IPS-NIHi7 (cell line): Measurements from ENCODE around the gene CCS.
"Not testable (repeated sequence)": the region's sequence is repeated elsewhere in the genome, so short reads cannot be mapped to it uniquely, and the experiment has no call there.

ENCODE experiments used
- DNase-seq: peaks from one replicate; pipeline ENCODE4 v3.0.0; 2012; ENCODE audit warnings: mixed read lengths; ENCODE audit errors: extremely low spot score

The CCS gene

GRCh38 chr11:66592457-66593302, at the start of gene CCS, which contains the start of gene CCDC87:
Gene CCS (plus strand): TSS chr11:66593185. CDS start chr11:66593262, 77 bp downstream.
Gene CCDC87 (minus strand): TSS chr11:66593063. CDS start chr11:66593015, 48 bp downstream.
- peak; percentile 100 for DNase-seq

DNA sequence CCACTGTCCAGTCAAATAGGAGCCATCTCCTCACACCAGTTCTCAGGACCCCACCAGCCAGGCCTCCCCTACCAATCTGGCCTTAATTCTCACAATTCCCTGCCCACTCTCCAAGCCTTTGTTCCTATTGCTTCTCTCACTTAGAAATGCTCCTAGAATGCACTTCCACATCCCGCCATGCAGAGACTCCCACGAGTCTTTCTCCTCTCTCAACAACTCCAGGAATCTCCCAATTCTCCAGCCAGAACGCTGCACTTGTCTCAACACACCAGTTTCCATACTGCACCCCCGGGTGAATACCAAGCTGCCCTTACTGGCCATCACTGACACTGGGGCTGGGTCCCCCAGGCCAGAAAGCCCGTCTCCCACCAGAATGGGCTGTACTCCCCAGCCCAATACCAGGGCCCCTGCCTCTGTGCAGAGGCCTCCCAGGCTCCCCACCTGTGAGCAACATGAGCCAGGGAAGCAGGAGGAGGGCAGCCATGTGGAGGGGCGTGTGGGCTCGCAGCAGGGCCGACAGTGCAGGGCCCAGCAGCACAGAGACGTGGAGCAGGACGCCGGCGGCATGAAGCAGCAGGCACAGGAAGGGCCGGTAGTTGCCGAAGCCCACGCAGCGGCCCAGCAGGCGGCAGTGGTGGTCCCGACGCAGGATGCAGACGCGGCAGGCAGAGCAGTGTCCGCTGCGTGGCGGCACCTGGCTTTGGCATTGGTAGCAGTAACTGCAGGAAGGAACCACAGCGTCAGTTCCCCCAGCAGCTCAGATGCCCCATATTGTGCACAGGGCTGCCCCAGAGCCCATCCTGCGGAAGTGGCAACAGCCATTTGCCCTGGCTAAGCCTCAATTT, 49.5 kb upstream of the CCS start:
- peak; percentile 52 for DNase-seq

DNA sequence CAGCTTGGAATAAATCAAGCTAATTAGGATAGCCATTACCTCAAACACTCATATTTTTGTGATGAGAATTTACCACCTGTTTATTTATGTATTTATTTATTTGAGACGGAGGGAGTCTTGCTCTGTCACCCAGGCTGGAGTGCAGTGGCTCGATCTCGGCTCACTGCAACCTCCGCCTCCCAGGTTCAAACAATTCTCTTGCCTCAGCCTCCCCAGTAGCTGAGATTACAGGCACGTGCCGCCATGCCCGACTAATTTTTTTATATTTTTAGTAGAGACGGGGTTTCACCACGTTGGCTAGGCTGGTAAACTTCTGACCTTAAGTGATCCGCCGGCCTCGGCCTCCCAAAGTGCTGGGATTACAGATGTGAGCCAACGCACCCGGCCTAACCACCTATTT, 48.0 kb upstream of the CCS start:
- DNase-seq, result not testable (repeated sequence)

- peak; percentile 99 for DNase-seq
Observed at GRCh38 chr11:66545701-66546367, 47.2 kb upstream of the CCS start, which contains the start of gene ZDHHC24. Gene ZDHHC24 (minus strand): TSS chr11:66546048. CDS start chr11:66546003, 45 bp downstream.

DNA sequence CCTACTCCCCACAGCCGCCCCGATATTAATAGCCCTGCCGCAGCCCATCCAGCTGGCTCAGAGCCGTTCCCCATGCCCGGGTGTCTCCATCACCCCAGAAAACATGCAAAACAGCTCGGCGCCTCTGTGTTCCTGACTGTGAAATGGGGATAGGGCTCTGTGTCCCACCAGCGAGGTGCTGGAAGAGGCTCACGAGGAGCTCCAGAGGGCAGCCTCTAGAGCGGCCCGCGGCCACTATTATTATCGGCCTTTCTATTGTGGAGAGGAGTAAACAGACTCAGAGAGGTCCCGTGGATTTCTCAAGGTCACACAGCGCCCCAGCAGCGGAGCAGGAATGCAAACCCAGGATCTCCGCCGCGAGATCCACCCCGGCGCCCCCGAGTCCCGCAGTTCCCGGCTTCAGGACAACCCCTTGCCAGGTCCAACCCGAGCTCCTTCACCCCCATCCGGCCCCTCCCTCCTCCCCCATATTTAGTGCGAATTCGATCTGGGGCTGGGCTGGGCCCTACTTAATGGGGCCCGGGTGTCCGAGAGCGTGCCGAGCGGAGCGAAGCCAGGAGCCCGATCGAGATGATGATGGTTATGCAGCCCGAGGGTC, 46.5 kb upstream of the CCS start, which contains the start of gene ACTN3:
TSS of gene ACTN3 (plus strand) at position 536 of the 598 bp plus-strand sequence. CDS start at position 571, 35 bp downstream.
- DNase-seq, result peak; percentile 85

GRCh38 chr11:66546966-66547661, 45.9 kb upstream of the CCS start:
- DNase-seq, result no peak

- DNase-seq, result peak; percentile 59
Observed at GRCh38 chr11:66547662-66548009, 45.3 kb upstream of the CCS start.

DNA sequence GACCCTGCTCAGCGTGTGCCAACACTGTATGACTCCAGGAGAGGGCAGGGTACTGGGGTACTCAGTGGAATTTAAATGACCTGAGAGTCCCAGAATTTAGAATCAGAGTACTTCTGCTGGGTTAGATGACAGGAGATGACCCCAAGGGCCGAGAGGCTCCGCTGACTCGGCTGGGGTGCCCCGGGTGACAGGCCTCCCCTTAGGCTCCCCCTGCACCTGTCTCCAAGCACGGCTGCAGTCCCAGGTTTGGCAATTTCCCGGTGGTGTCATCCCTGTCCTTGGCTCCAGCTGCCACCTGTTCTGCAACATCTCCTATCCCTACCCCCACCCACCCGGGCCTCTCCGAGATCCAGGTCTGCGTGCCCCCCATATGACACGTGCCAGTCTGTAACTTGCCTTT, 44.9 kb upstream of the CCS start:
- no peak for DNase-seq

DNA sequence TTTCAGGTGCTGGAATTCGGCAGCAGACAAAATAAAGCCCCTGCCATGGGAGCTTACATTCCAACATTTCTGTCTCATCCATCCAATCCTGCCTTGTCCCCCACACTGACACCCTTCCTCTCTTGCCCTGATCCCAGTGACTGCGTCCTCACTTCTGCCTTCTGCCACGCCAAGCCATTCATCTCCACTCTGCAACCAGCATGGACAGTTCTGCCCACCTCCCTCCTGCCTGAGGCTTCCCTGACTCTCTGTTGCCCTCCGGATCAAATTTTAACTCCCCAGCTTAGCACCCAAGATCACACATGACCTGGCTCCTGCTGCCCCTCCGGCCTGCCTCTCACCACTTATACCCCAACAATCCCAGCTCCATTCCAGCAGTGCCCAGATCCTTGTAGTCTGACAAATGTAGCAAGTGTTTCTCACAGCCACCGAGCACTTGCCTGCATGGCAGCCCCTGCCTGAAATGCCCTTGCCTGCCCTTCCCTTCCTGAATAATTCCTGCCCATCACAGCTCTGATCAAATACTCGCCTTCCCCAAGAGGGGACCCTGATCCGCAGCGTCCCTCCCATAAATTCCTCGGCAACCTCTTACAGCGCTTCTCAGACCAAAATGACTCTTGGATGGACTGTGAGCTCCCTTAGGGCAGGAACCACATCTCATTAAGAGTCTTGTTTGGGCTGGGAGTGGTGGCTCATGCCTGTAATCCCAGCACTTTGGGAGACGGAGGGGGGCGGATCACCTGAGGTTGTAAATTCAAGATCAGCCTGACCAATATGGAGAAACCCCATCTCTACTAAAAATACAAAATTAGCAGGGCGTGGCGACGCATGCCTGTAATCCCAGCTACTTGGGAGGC, 44.0 kb upstream of the CCS start:
- no peak for DNase-seq

DNA sequence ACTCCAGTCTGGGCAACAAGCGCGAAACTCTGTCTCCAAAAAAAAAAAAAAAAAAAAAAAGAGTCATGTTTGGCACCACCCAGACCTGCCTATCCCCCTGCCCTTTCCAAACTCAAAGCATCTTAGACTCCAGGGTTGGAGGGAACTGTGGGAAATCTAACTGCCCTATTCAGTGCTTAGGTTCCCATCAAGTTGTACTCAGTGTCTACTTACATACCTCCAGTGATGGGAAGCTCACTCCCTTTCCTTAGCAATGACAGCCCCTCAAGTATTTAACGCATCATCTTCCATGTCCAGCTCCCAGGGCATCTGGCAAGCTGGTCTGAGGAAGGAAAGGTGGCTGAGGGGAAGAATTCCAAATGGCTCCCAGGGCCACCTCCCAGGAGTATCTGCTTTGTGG, 43.3 kb upstream of the CCS start:
- DNase-seq, result no peak

- DNase-seq, result no peak
Observed at GRCh38 chr11:66550887-66551286, 42.1 kb upstream of the CCS start.

DNA sequence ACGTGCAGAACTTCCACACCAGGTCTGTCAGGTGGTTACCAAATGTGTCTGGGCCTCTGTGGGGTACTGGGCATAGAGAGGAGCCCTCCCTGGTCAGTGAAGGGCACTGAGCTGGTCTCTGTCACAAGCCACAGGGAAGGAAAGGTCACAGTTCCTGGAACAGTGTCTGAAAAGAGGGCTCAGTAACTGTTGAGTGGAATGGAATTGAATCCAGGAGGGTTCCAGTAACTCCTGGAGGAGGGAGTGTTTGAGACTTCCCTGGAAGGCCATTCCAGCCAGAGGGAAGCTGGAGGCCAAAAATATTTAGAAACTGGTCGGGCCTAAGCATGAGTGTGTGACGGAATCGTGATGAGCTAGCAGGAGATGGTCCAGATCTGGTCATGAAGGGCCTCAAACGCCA, 38.4 kb upstream of the CCS start:
- no peak for DNase-seq

- DNase-seq, result no peak
Observed at GRCh38 chr11:66555416-66555815, 37.6 kb upstream of the CCS start.

DNA sequence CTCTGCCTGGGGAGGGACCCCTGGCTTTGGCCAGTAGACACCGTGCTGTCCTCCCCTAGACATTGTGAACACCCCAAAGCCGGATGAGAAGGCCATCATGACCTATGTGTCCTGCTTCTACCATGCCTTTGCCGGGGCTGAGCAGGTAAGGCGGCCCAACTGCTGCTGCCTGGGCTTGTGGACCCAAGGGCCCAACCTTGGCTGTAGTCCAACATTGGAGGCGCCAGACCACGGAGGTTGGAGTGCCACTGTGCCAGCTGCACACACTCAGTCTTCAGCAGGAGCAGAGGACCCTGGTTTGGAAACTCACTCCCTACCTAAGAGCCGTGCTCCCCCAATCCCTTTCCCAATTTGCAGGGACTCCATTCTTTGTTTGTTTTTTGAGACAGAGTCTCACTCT, 36.9 kb upstream of the CCS start:
- DNase-seq, result no peak

- DNase-seq, result no peak
Observed at GRCh38 chr11:66557733-66558326, 35.2 kb upstream of the CCS start.

DNA sequence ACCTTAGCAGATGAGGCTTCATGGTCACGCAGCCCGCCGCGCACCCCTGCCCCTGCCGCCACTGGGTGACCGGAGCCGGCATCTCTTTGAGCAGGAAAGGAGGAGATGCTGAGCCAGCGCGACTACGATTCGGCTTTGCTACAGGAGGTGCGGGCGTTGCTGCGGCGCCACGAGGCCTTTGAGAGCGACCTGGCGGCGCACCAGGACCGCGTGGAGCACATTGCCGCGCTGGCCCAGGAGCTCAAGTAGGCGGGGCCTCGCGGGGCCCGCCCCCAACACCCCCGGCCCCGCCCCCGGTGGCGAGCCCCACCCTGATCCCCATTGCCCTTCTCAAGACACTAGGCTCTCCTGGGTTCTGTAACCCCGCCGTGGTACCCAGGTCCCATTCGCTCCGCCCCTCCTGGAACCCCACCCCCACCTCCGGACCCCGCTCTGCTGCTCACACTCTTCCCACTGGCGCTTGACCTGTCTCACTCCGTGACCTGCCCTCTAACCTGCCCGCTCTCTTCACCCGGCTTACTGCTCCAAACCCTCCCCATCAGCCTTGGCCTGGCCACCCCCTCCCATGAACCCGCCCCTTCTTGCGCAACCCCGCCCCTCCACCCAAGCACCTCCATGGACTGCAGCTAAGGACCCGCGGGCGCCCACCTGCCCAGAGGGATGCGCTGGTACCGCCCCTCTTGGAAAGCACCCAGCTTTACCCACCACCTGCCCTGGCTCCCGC, 33.7 kb upstream of the CCS start:
- DNase-seq, result peak; percentile 76

DNA sequence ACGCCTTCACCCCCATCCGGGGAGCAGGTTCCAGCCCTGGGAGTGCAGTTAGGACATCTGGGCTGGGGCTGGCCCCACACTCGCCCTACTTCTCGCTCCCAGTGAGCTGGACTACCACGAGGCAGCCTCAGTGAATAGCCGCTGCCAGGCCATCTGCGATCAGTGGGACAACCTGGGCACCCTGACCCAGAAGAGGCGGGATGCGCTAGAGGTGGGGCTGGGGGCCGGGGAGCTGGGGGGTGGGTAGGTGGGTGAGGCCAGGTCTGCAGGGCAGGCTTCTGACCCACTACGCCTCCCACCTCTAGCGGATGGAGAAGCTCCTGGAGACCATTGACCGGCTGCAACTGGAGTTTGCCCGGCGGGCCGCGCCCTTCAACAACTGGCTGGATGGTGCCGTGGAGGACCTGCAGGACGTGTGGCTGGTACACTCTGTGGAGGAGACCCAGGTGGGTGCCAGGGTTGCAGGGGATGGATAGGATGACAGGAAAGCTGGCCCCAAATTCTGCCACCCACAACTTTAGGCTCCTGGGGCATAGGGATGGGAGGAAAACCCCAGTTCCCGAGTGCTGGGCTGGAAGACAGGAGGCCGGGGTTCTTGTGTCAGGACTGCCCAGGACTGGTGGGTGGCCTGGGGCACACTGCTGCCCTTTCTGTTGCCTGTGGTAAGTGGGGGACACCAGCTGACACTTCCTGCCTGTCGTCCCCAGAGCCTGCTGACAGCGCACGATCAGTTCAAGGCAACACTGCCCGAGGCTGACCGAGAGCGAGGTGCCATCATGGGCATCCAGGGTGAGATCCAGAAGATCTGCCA, 32.9 kb upstream of the CCS start:
- no peak for DNase-seq
